ENCODE data around the gene TIGAR.

- TF ChIP-seq EZH2 (IDR thresholded peaks at IDR 0.05; ENCODE audit: insufficient read depth, poor library complexity, severe bottlenecking), result no peak
- no peak for TF ChIP-seq EZH2phosphoT487 (IDR thresholded peaks at IDR 0.05; ENCODE audit: insufficient read depth, low read depth)
Observed at GRCh38 chr12:4283512-4284255, 37.3 kb upstream of the TIGAR start.
